ENCODE data around the gene CFP. TPM values are rescaled to one million over a fixed set of nuclear protein-coding genes. Genes with fewer than 3 reads are reported as not detected.

Gene CFP
- polyA plus RNA-seq, 3 donors = 461 to 498 (median 491) TPM

DNA sequence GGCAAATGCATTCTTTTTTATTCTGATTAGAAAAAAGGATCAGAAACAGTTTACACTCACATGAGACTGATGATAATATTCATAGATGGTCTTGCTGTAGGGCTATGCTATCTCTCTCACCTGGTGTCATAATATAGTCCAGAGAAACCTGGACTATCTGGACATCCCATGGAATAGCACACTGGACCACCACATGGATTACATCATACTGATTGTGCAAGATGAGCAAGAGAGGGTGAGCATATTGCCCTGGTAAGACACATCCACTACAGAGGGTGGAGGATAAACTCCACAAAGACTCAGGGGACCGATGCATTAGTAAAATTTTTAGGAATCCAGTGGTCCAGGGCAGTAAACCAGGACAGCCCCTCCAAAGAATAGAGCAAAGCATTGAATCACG is 18.2 kb downstream of the CFP start:
- H3K9ac ChIP-seq (ENCODE audit: insufficient read depth, low read length, poor library complexity, severe bottlenecking) = no peak overlapping the region
- no peaks in the 10 kb centered on the region for H3K9me3 ChIP-seq (replicated peaks in 1 of 2; ENCODE audit: control insufficient read depth in 1 of 2, insufficient read depth in 1 of 2, low read length in 2 of 2)
- H3K36me3 ChIP-seq (replicated peaks in 1 of 2; ENCODE audit: control insufficient read depth in 1 of 2, insufficient read depth in 2 of 2, low read length in 2 of 2) = no peaks in the 10 kb centered on the region
- no peak overlapping the region for H2AFZ ChIP-seq (ENCODE audit: insufficient read depth, low read depth, low read length, poor library complexity, severe bottlenecking)
- no peak overlapping the region for H3K4me2 ChIP-seq (replicated peaks; ENCODE audit: extremely low read depth, low read length, poor library complexity, severe bottlenecking)
- TF ChIP-seq CTCF (IDR thresholded peaks at IDR 0.05) = no peak
- Mint-ChIP-seq H3K27ac (no peak overlapping the region), H3K36me3 (no peaks in the 10 kb centered on the region), H3K4me1 (peaks cover 30% of the 10 kb centered on the region), H3K27me3 (ENCODE audit: low read depth in 3 of 3) (peaks cover 4 to 8% (median 6%) of the 10 kb centered on the region in 3 donors), H3K4me3 (no peak overlapping the region), H3K9me3 (peaks cover 0 to 9% (median 0%) of the 10 kb centered on the region in 7 donors)
- no peaks in the 10 kb centered on the region for H3K79me2 ChIP-seq (ENCODE audit: insufficient read depth, low read length)
- DNase-seq = no peak
- H3K27ac ChIP-seq (ENCODE audit: low read depth in 1 of 2, low read length in 2 of 2) = no peak overlapping the region
- 100% methylated on average over 1 of the region's 2 CpGs for WGBS (ENCODE audit: insufficient coverage)
- peaks cover 33 to 39% of the 10 kb centered on the region in 2 donors for H3K4me1 ChIP-seq (ENCODE audit: control insufficient read depth in 1 of 2, insufficient read depth in 2 of 2, low read length in 2 of 2)
- H4K20me1 ChIP-seq (ENCODE audit: insufficient read depth, low read length) = no peaks in the 10 kb centered on the region
- intact Hi-C loops (cut with micrococcal nuclease) = no loop called here
- H3K27me3 ChIP-seq (ENCODE audit: control insufficient read depth in 2 of 2, insufficient read depth in 2 of 2, low read length in 2 of 2) = peaks cover 0 to 2% of the 10 kb centered on the region in 2 donors
- no peak overlapping the region for H3K4me3 ChIP-seq (replicated peaks in 1 of 3; ENCODE audit: low read depth in 2 of 3, low read length in 3 of 3)

DNA sequence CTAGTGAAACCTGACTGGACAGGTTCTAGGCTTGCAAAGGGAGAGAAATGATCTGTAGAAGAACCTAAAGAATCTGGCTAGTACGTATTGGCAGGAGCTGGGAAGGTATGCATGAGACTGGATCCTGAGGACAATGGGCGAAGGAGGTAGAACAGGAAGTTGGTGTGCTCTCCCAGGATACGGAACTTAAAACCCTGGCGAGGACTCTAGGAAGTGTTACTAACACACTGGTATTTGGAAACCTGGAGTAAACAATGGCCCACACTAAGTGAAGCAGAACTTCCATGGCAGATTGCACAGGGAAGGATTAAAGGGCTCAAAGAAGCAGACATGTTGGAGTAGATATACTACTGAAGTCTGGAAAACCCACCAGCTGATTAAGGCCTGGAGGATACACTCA is 19.2 kb downstream of the CFP start:
- peaks cover 0 to 2% of the 10 kb centered on the region in 2 donors for H3K27me3 ChIP-seq (ENCODE audit: control insufficient read depth in 2 of 2, insufficient read depth in 2 of 2, low read length in 2 of 2)
- TF ChIP-seq CTCF (IDR thresholded peaks at IDR 0.05) = no peak
- H3K9me3 ChIP-seq (replicated peaks in 1 of 2; ENCODE audit: control insufficient read depth in 1 of 2, insufficient read depth in 1 of 2, low read length in 2 of 2) = no peaks in the 10 kb centered on the region
- no peak overlapping the region for H3K4me2 ChIP-seq (replicated peaks; ENCODE audit: extremely low read depth, low read length, poor library complexity, severe bottlenecking)
- no peak overlapping the region for H3K4me3 Mint-ChIP-seq
- H3K4me3 ChIP-seq (replicated peaks in 1 of 3; ENCODE audit: low read depth in 2 of 3, low read length in 3 of 3) = no peak overlapping the region
- peaks cover 0 to 7% (median 3%) of the 10 kb centered on the region in 3 donors for H3K27me3 Mint-ChIP-seq (ENCODE audit: low read depth in 3 of 3)
- H3K27ac Mint-ChIP-seq = no peak overlapping the region
- H3K27ac ChIP-seq (ENCODE audit: low read depth in 1 of 2, low read length in 2 of 2) = no peak overlapping the region
- H3K79me2 ChIP-seq (ENCODE audit: insufficient read depth, low read length) = no peaks in the 10 kb centered on the region
- no peaks in the 10 kb centered on the region for H4K20me1 ChIP-seq (ENCODE audit: insufficient read depth, low read length)
- H3K36me3 ChIP-seq (replicated peaks in 1 of 2; ENCODE audit: control insufficient read depth in 1 of 2, insufficient read depth in 2 of 2, low read length in 2 of 2) = no peaks in the 10 kb centered on the region
- no peaks in the 10 kb centered on the region for H3K36me3 Mint-ChIP-seq
- H3K9ac ChIP-seq (ENCODE audit: insufficient read depth, low read length, poor library complexity, severe bottlenecking) = no peak overlapping the region
- intact Hi-C loops (cut with micrococcal nuclease) = no loop called here
- peaks cover 32% of the 10 kb centered on the region for H3K4me1 Mint-ChIP-seq
- no peak overlapping the region for H2AFZ ChIP-seq (ENCODE audit: insufficient read depth, low read depth, low read length, poor library complexity, severe bottlenecking)
- DNase-seq = peak in 1 of 3 donors; percentile 37
- WGBS (ENCODE audit: insufficient coverage) = no CpG with 5 or more reads among the region's 4 CpGs
- peaks cover 0 to 9% (median 0%) of the 10 kb centered on the region in 7 donors for H3K9me3 Mint-ChIP-seq
- peaks cover 33 to 39% of the 10 kb centered on the region in 2 donors for H3K4me1 ChIP-seq (ENCODE audit: control insufficient read depth in 1 of 2, insufficient read depth in 2 of 2, low read length in 2 of 2)
